ENCODE data around the gene EPS15. TPM values are rescaled to one million over a fixed set of nuclear protein-coding genes. Genes with fewer than 3 reads are reported as not detected.

EPS15 gene
- total and polyA plus RNA-seq, 2 of the 8 experiments (the other 6 are each of a cell fraction or from before 2014, with no cell fraction given), result 15.9 to 57.2 TPM

- Histone ChIP-seq H3K18ac (ENCODE audit: extremely low read depth, low read length) (no peak overlapping the region), H3K27me3 (replicated peaks in 1 of 4; ENCODE audit: control insufficient read depth in 3 of 4, extremely low read depth in 1 of 4, insufficient read depth in 3 of 4, low read length in 3 of 4) (no peaks in the 10 kb centered on the region), H2BK5ac (ENCODE audit: low read depth, low read length) (no peak overlapping the region), H3K4me1 (replicated peaks in 1 of 4; ENCODE audit: control insufficient read depth in 3 of 4, insufficient read depth in 4 of 4, low read length in 3 of 4) (peaks cover 0 to 12% (median 1%) of the 10 kb centered on the region in 4 experiments; a peak in 3 of 7 replicates), H2BK20ac (ENCODE audit: low read length) (no peak overlapping the region), H3K4me2 (ENCODE audit: insufficient read depth in 1 of 2, low read depth in 2 of 2, low read length in 2 of 2) (no peak overlapping the region), H3K14ac (ENCODE audit: insufficient read length) (no peak overlapping the region), H3K9ac (replicated peaks in 1 of 4; ENCODE audit: extremely low read depth in 1 of 4, low read depth in 3 of 4, low read length in 3 of 4) (no peak overlapping the region), H4K5ac (ENCODE audit: insufficient read length, low read depth, low read length) (no peak overlapping the region), H2BK12ac (ENCODE audit: low read depth, low read length) (no peak overlapping the region), H3K56ac (replicated peaks; ENCODE audit: insufficient read length, low read depth, low read length) (no peak overlapping the region), H3K79me1 (ENCODE audit: low read depth, low read length) (no peaks in the 10 kb centered on the region), H3K4me3 (ENCODE audit: extremely low read depth in 1 of 4, insufficient read depth in 2 of 4, low read depth in 3 of 4, low read length in 4 of 4) (no peak overlapping the region), H2AK5ac (ENCODE audit: low read depth, low read length) (no peak overlapping the region), H2BK15ac (ENCODE audit: low read length) (no peak overlapping the region), H3K9me3 (ENCODE audit: insufficient read depth in 2 of 2, low read depth in 1 of 2, low read length in 1 of 2) (no peaks in the 10 kb centered on the region), H3K36me3 (ENCODE audit: control insufficient read depth in 2 of 4, insufficient read depth in 4 of 4, low read length in 3 of 4) (no peaks in the 10 kb centered on the region), H4K20me1 (replicated peaks in 1 of 2; ENCODE audit: control insufficient read depth in 1 of 2, insufficient read depth in 2 of 2, low read length in 2 of 2) (no peaks in the 10 kb centered on the region), H2BK120ac (replicated peaks; ENCODE audit: low read depth, low read length) (no peak overlapping the region), H4K91ac (replicated peaks; ENCODE audit: insufficient read length, low read length) (no peak overlapping the region), H3K4ac (replicated peaks; ENCODE audit: insufficient read length, low read depth, low read length) (no peak overlapping the region), H4K8ac (ENCODE audit: extremely low read depth, insufficient read depth, low read length) (no peak overlapping the region), H3K27ac (ENCODE audit: low read depth, low read length) (no peak overlapping the region), H3K79me2 (ENCODE audit: control insufficient read depth in 1 of 2, insufficient read depth in 2 of 2, low read length in 2 of 2) (no peaks in the 10 kb centered on the region), H3K23me2 (ENCODE audit: low read depth, low read length) (no peaks in the 10 kb centered on the region), H3K23ac (ENCODE audit: insufficient read length) (no peak overlapping the region), H2AFZ (ENCODE audit: low read length) (no peak overlapping the region)
- 92% methylated on average over 7 of the region's 7 CpGs; no CpG with 5 or more reads in 1 of the 2 experiments for WGBS, 2 experiments (ENCODE audit: extremely low coverage in 1 of 2, insufficient coverage in 1 of 2, insufficient read length in 1 of 2, insufficient replicate concordance in 2 of 2, low coverage in 1 of 2, low lambda C conversion rate in 2 of 2, missing lambda C conversion rate in 1 of 2)
- CTCF ChIA-PET (ENCODE audit: partially characterized antibody), result interaction anchor here (0.5 to 2.1 kb wide), 2 partner anchors 26 to 713 kb away, joined by 3 to 8 read pairs; no protein-coding TSS in a partner anchor
- DNase-seq (ENCODE audit: low read depth in 1 of 2, low spot score in 2 of 2) (no peak), FAIRE-seq (no peak)
- TF ChIP-seq MAX (IDR thresholded peaks at IDR 0.05) (peak; percentile 70), HDAC6 (IDR thresholded peaks at IDR 0.05; ENCODE audit: low read depth, low read length) (no peak)
- TF ChIP-seq, protein P1, sequence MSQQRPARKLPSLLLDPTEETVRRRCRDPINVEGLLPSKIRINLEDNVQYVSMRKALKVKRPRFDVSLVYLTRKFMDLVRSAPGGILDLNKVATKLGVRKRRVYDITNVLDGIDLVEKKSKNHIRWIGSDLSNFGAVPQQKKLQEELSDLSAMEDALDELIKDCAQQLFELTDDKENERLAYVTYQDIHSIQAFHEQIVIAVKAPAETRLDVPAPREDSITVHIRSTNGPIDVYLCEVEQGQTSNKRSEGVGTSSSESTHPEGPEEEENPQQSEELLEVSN (IDR thresholded peaks at IDR 0.05), result peak; percentile 79
- POLR2A ChIA-PET (ENCODE audit: partially characterized antibody), result no interaction called here
These were observed 201.3 kb downstream of the EPS15 start for GRCh38 chr1:51317798-51318197.

Measured in H1 (cell line).